ENCODE measurements around the gene PSD2.

The PSD2 gene

GRCh38 chr5:139808481-139809330, 13.1 kb downstream of the PSD2 start:
- no peak for FAIRE-seq
- TF ChIP-seq POLR2A (IDR thresholded peaks at IDR 0.05; ENCODE audit: low read depth, low read length), result no peak
- no peak for TF ChIP-seq TAF1 (IDR thresholded peaks at IDR 0.05; ENCODE audit: low read depth, low read length)
- no peak for TF ChIP-seq POU2F2 (IDR thresholded peaks at IDR 0.05; ENCODE audit: low read depth, low read length)
- no peak for TF ChIP-seq PAX5 (IDR thresholded peaks at IDR 0.05; ENCODE audit: insufficient read depth, low read length, severe bottlenecking)
- TF ChIP-seq POLR2AphosphoS5 (IDR thresholded peaks at IDR 0.05; ENCODE audit: low read depth, low read length), result no peak
- no peak for TF ChIP-seq SPI1 (IDR thresholded peaks at IDR 0.05; ENCODE audit: low read depth, low read length)
- peak; percentile 56 for DNase-seq (ENCODE audit: insufficient read length, low spot score)

GRCh38 chr5:139809331-139809810, 13.8 kb downstream of the PSD2 start:
- TF ChIP-seq POU2F2 (IDR thresholded peaks at IDR 0.05; ENCODE audit: low read depth, low read length), result no peak
- no peak for TF ChIP-seq SPI1 (IDR thresholded peaks at IDR 0.05; ENCODE audit: low read depth, low read length)
- TF ChIP-seq PAX5 (IDR thresholded peaks at IDR 0.05; ENCODE audit: insufficient read depth, low read length, severe bottlenecking), result no peak
- no peak for TF ChIP-seq POLR2A (IDR thresholded peaks at IDR 0.05; ENCODE audit: low read depth, low read length)
- TF ChIP-seq POLR2AphosphoS5 (IDR thresholded peaks at IDR 0.05; ENCODE audit: low read depth, low read length), result no peak
- TF ChIP-seq TAF1 (IDR thresholded peaks at IDR 0.05; ENCODE audit: low read depth, low read length), result no peak
- no peak for FAIRE-seq
- no peak for DNase-seq (ENCODE audit: insufficient read length, low spot score)

- DNase-seq (ENCODE audit: insufficient read length, low spot score), result no peak
- no peak for FAIRE-seq
- no peak for TF ChIP-seq POU2F2 (IDR thresholded peaks at IDR 0.05; ENCODE audit: low read depth, low read length)
- no peak for TF ChIP-seq TAF1 (IDR thresholded peaks at IDR 0.05; ENCODE audit: low read depth, low read length)
- no peak for TF ChIP-seq POLR2A (IDR thresholded peaks at IDR 0.05; ENCODE audit: low read depth, low read length)
- TF ChIP-seq PAX5 (IDR thresholded peaks at IDR 0.05; ENCODE audit: insufficient read depth, low read length, severe bottlenecking), result no peak
- no peak for TF ChIP-seq SPI1 (IDR thresholded peaks at IDR 0.05; ENCODE audit: low read depth, low read length)
- TF ChIP-seq POLR2AphosphoS5 (IDR thresholded peaks at IDR 0.05; ENCODE audit: low read depth, low read length), result no peak
These were observed 15.0 kb downstream of the PSD2 start for GRCh38 chr5:139810341-139811273.

DNA sequence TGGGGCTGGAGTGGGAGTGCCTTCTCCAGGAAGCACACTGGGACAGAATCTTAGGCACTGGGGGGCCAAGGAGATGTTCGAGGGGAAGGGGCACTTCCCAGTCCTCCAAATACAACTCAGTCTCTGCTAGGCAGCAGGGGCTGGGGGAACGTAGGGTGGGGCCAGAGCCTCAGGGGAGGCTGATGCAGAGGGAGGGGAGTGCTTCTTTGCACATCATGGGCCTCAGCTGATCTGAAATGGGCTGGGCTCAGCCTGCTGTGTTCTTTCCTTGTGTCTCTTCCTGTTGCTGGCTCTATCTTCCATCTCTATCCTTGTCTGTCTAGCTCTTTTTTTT, 15.6 kb downstream of the PSD2 start:
- TF ChIP-seq POLR2AphosphoS5 (IDR thresholded peaks at IDR 0.05; ENCODE audit: low read depth, low read length) (no peak), TAF1 (IDR thresholded peaks at IDR 0.05; ENCODE audit: low read depth, low read length) (no peak), PAX5 (IDR thresholded peaks at IDR 0.05; ENCODE audit: insufficient read depth, low read length, severe bottlenecking) (no peak), POLR2A (IDR thresholded peaks at IDR 0.05; ENCODE audit: low read depth, low read length) (no peak), POU2F2 (IDR thresholded peaks at IDR 0.05; ENCODE audit: low read depth, low read length) (no peak), SPI1 (IDR thresholded peaks at IDR 0.05; ENCODE audit: low read depth, low read length) (no peak)
- DNase-seq (ENCODE audit: insufficient read length, low spot score) (no peak), FAIRE-seq (no peak)

GRCh38 chr5:139812323-139812722, 16.7 kb downstream of the PSD2 start:
- no peak for DNase-seq (ENCODE audit: insufficient read length, low spot score)
- FAIRE-seq, result no peak
- no peak for TF ChIP-seq POLR2A (IDR thresholded peaks at IDR 0.05; ENCODE audit: low read depth, low read length)
- TF ChIP-seq SPI1 (IDR thresholded peaks at IDR 0.05; ENCODE audit: low read depth, low read length), result no peak
- no peak for TF ChIP-seq PAX5 (IDR thresholded peaks at IDR 0.05; ENCODE audit: insufficient read depth, low read length, severe bottlenecking)
- no peak for TF ChIP-seq TAF1 (IDR thresholded peaks at IDR 0.05; ENCODE audit: low read depth, low read length)
- TF ChIP-seq POU2F2 (IDR thresholded peaks at IDR 0.05; ENCODE audit: low read depth, low read length), result no peak
- TF ChIP-seq POLR2AphosphoS5 (IDR thresholded peaks at IDR 0.05; ENCODE audit: low read depth, low read length), result no peak

GRCh38 chr5:139812836-139813805, 17.5 kb downstream of the PSD2 start:
- FAIRE-seq (no peak), DNase-seq (ENCODE audit: insufficient read length, low spot score) (no peak)
- TF ChIP-seq PAX5 (IDR thresholded peaks at IDR 0.05; ENCODE audit: insufficient read depth, low read length, severe bottlenecking) (no peak), POLR2A (IDR thresholded peaks at IDR 0.05; ENCODE audit: low read depth, low read length) (no peak), SPI1 (IDR thresholded peaks at IDR 0.05; ENCODE audit: low read depth, low read length) (no peak), POU2F2 (IDR thresholded peaks at IDR 0.05; ENCODE audit: low read depth, low read length) (no peak), POLR2AphosphoS5 (IDR thresholded peaks at IDR 0.05; ENCODE audit: low read depth, low read length) (no peak), TAF1 (IDR thresholded peaks at IDR 0.05; ENCODE audit: low read depth, low read length) (no peak)

- TF ChIP-seq TAF1 (IDR thresholded peaks at IDR 0.05; ENCODE audit: low read depth, low read length) (no peak), POLR2A (IDR thresholded peaks at IDR 0.05; ENCODE audit: low read depth, low read length) (no peak)
- DNase-seq (ENCODE audit: insufficient read length, low spot score), result no peak
- FAIRE-seq, result no peak
These were observed 18.6 kb downstream of the PSD2 start for GRCh38 chr5:139814191-139814601.

DNA sequence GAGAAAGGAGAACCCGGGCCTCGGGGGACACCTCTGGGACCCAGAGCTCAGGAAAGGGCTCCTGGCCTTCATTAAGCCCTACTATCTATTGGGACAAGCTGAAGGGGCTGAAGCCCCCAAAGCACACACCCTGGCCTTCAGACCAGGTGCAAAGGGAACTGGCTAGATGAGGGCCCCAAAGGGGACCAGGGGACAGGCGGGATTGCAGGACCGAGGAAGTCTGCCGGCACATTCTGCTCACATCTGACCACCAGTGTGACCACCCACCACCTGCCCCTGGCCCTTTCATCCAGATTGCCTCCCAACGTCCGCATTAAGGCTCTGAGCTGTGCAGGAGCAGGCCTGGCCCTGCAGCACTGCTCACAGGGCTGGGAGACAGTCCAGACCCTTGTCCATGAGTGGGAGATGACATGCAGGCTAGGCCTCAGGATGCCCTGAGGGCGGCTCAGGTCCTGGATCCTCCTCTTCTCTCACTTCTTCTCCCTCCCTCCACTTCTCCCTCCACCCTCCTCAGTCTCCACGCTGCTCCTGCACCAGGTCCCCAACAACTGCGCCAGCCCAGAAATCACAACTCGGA, 19.2 kb downstream of the PSD2 start:
- FAIRE-seq, result no peak
- no peak for TF ChIP-seq POLR2AphosphoS5 (IDR thresholded peaks at IDR 0.05; ENCODE audit: low read depth, low read length)
- DNase-seq (ENCODE audit: insufficient read length, low spot score), result no peak
